ENCODE results near the gene KDM5D. TPM values are rescaled to one million over a fixed set of nuclear protein-coding genes. Genes with fewer than 3 reads are reported as not detected.

The KDM5D gene
- total RNA-seq, 1 experiment from 2014 or later: not detected

- Histone ChIP-seq H3K9me3 (ENCODE audit: insufficient read depth, low read depth) (no peaks in the 10 kb centered on the region), H3K27me3 (ENCODE audit: insufficient read depth, low read depth) (no peaks in the 10 kb centered on the region), H3K4me3 (no peak overlapping the region), H3F3A (ENCODE audit: insufficient read depth, low read depth) (no peaks in the 10 kb centered on the region), H3K79me2 (ENCODE audit: low read depth) (no peaks in the 10 kb centered on the region), H4K20me1 (ENCODE audit: insufficient read depth) (no peaks in the 10 kb centered on the region), H3K36me3 (ENCODE audit: low read depth) (no peaks in the 10 kb centered on the region), H3K4me1 (replicated peaks; ENCODE audit: insufficient read depth) (no peaks in the 10 kb centered on the region), H2AFZ (no peak overlapping the region), H3K9me2 (ENCODE audit: insufficient read depth) (no peaks in the 10 kb centered on the region), H3K27ac (no peak overlapping the region), H3K4me2 (no peak overlapping the region)
- ChIA-PET POLR2A (ENCODE audit: unreplicated experiment) (no interaction called here), CTCF (no interaction called here)
- no TSS peak for BruUV-seq (replicated peaks)
- TF ChIP-seq CTCF (conservative IDR thresholded peaks at IDR 0.05) (no peak), EZH2 (IDR thresholded peaks at IDR 0.05; ENCODE audit: low read depth) (no peak)
- DNase-seq: no peak
- intact Hi-C loops (cut with micrococcal nuclease; ENCODE audit: unreplicated experiment): no loop called here
These were observed 38.3 kb downstream of the KDM5D start for GRCh38 chrY:19706273-19706672.

- Histone ChIP-seq H3K27me3 (ENCODE audit: insufficient read depth, low read depth) (no peaks in the 10 kb centered on the region), H3K27ac (no peak overlapping the region), H4K20me1 (ENCODE audit: insufficient read depth) (no peaks in the 10 kb centered on the region), H3K4me2 (no peak overlapping the region), H3F3A (ENCODE audit: insufficient read depth, low read depth) (no peaks in the 10 kb centered on the region), H3K36me3 (ENCODE audit: low read depth) (no peaks in the 10 kb centered on the region), H3K9me3 (ENCODE audit: insufficient read depth, low read depth) (no peaks in the 10 kb centered on the region), H3K79me2 (ENCODE audit: low read depth) (no peaks in the 10 kb centered on the region), H3K4me3 (no peak overlapping the region), H3K4me1 (replicated peaks; ENCODE audit: insufficient read depth) (no peaks in the 10 kb centered on the region), H2AFZ (no peak overlapping the region), H3K9me2 (ENCODE audit: insufficient read depth) (no peaks in the 10 kb centered on the region)
- DNase-seq: no peak
- BruUV-seq (replicated peaks): no TSS peak
- no peak for TF ChIP-seq EZH2 (IDR thresholded peaks at IDR 0.05; ENCODE audit: low read depth)
- TF ChIP-seq CTCF (conservative IDR thresholded peaks at IDR 0.05): no peak
- intact Hi-C loops (cut with micrococcal nuclease; ENCODE audit: unreplicated experiment): no loop called here
- ChIA-PET CTCF (no interaction called here), POLR2A (ENCODE audit: unreplicated experiment) (no interaction called here)
These were observed 46.0 kb downstream of the KDM5D start for GRCh38 chrY:19698495-19698894.

- TF ChIP-seq EZH2 (IDR thresholded peaks at IDR 0.05; ENCODE audit: low read depth) (no peak), CTCF (conservative IDR thresholded peaks at IDR 0.05) (no peak)
- no peaks in the 10 kb centered on the region for H3F3A ChIP-seq (ENCODE audit: insufficient read depth, low read depth)
- intact Hi-C loops (cut with micrococcal nuclease; ENCODE audit: unreplicated experiment): no loop called here
- no peak overlapping the region for H3K4me2 ChIP-seq
- no peak overlapping the region for H3K27ac ChIP-seq
- H2AFZ ChIP-seq: no peak overlapping the region
- H3K79me2 ChIP-seq (ENCODE audit: low read depth): no peaks in the 10 kb centered on the region
- H3K9me2 ChIP-seq (ENCODE audit: insufficient read depth): no peaks in the 10 kb centered on the region
- ChIA-PET CTCF (no interaction called here), POLR2A (ENCODE audit: unreplicated experiment) (no interaction called here)
- no peaks in the 10 kb centered on the region for H4K20me1 ChIP-seq (ENCODE audit: insufficient read depth)
- no TSS peak for BruUV-seq (replicated peaks)
- no peak overlapping the region for H3K4me3 ChIP-seq
- DNase-seq: no peak
- no peaks in the 10 kb centered on the region for H3K9me3 ChIP-seq (ENCODE audit: insufficient read depth, low read depth)
- H3K4me1 ChIP-seq (replicated peaks; ENCODE audit: insufficient read depth): no peaks in the 10 kb centered on the region
- H3K36me3 ChIP-seq (ENCODE audit: low read depth): no peaks in the 10 kb centered on the region
- no peaks in the 10 kb centered on the region for H3K27me3 ChIP-seq (ENCODE audit: insufficient read depth, low read depth)
These were observed 63.7 kb downstream of the KDM5D start for GRCh38 chrY:19680821-19681220.

Measured in PC-9 (cell line).